Mesendoderm (in vitro differentiated cells): ENCODE measurements around the gene DOK3.

Experiments
- DNase-seq: peaks from one replicate; pipeline ENCODE4 v3.0.0; 2013
- H2AK5ac ChIP-seq: 2 replicates; pipeline ENCODE4 v1.6.1; 2013; ENCODE audit warnings: low read length, inconsistent platforms
- H2BK120ac ChIP-seq: 2 replicates; pipeline ENCODE4 v1.6.1; 2013; ENCODE audit warnings: low read depth, mild to moderate bottlenecking, low read length, moderate library complexity, mixed read lengths
- H2BK15ac ChIP-seq: replicated peaks from 2 replicates; pipeline ENCODE4 v1.6.1; 2013; ENCODE audit warnings: low read depth, mild to moderate bottlenecking, moderate library complexity
- H2BK5ac ChIP-seq: 2 replicates; pipeline ENCODE4 v1.6.1; 2013; ENCODE audit warnings: low read length, inconsistent platforms
- H3K18ac ChIP-seq: 2 replicates; pipeline ENCODE4 v1.6.1; 2013; ENCODE audit warnings: mild to moderate bottlenecking, low read length, mixed read lengths
- H3K23ac ChIP-seq: one replicate; pipeline ENCODE4 v1.6.1; 2013; ENCODE audit warnings: low read length
- H3K27ac ChIP-seq: 2 replicates; pipeline ENCODE4 v1.5.1; 2013; ENCODE audit warnings: low read depth, mild to moderate bottlenecking, inconsistent platforms, low read length, moderate library complexity
- H3K27me3 ChIP-seq: 2 replicates; pipeline ENCODE4 v1.6.1; 2013; ENCODE audit warnings: low read length, control low read depth, mild to moderate bottlenecking, inconsistent platforms; ENCODE audit not compliant: insufficient read depth, poor library complexity
- H3K36me3 ChIP-seq: 2 replicates; pipeline ENCODE4 v1.6.1; 2013; ENCODE audit warnings: low read length, inconsistent platforms; ENCODE audit not compliant: control insufficient read depth, insufficient read depth
- H3K4ac ChIP-seq: one replicate; pipeline ENCODE4 v1.6.1; 2013; ENCODE audit warnings: low read depth, mild to moderate bottlenecking, low read length, moderate library complexity
- H3K4me1 ChIP-seq: 2 replicates; pipeline ENCODE4 v1.6.1; 2013; ENCODE audit warnings: low read depth, low read length, inconsistent platforms; ENCODE audit not compliant: control insufficient read depth
- H3K4me2 ChIP-seq: 2 replicates; pipeline ENCODE4 v1.6.1; 2013; ENCODE audit warnings: low read length
- H3K4me3 ChIP-seq: 2 replicates; pipeline ENCODE4 v1.5.1; 2013; ENCODE audit warnings: mild to moderate bottlenecking, low read length
- H3K56ac ChIP-seq: one replicate; pipeline ENCODE4 v1.6.1; 2013; ENCODE audit warnings: low read length
- H3K79me1 ChIP-seq: 2 replicates; pipeline ENCODE4 v1.6.1; 2013; ENCODE audit warnings: low read length, inconsistent platforms
- H3K79me2 ChIP-seq: 2 replicates; pipeline ENCODE4 v1.6.1; 2013; ENCODE audit warnings: mild to moderate bottlenecking, low read length; ENCODE audit not compliant: control insufficient read depth, insufficient read depth
- H3K9ac ChIP-seq: 2 replicates; pipeline ENCODE4 v1.6.1; 2013; ENCODE audit warnings: low read length, inconsistent platforms
- H4K5ac ChIP-seq: one replicate; pipeline ENCODE4 v1.6.1; 2013; ENCODE audit warnings: low read length
- H4K8ac ChIP-seq: one replicate; pipeline ENCODE4 v1.6.1; 2013; ENCODE audit warnings: low read depth, mild to moderate bottlenecking, control low read depth, low read length, moderate library complexity
- WGBS: extraction: QIAGEN DNeasy Blood & Tissue Kit; methylation state at CpG from one replicate; pipeline ENCODE4 v1.1.7; 2013; ENCODE audit warnings: low lambda C conversion rate, missing lambda C conversion rate; ENCODE audit not compliant: insufficient coverage; ENCODE audit errors: extremely low coverage; 5-methylcytosine and 5-hydroxymethylcytosine counted together

The DOK3 gene

GRCh38 chr5:177507165-177507564 lies 2.5 kb downstream of the DOK3 start:
- no CpG with 5 or more reads among the region's 9 CpGs for WGBS
- H3K9ac ChIP-seq: no peak overlapping the region
- DNase-seq: peak; percentile 61

GRCh38 chr5:177505075-177505474 lies 4.6 kb downstream of the DOK3 start:
- H3K27ac ChIP-seq: no peak overlapping the region
- no peak overlapping the region for H4K8ac ChIP-seq
- DNase-seq: no peak
- H3K9ac ChIP-seq: no peak overlapping the region
- H3K4me2 ChIP-seq: no peak overlapping the region
- no peak overlapping the region for H2AK5ac ChIP-seq
- H2BK5ac ChIP-seq: no peak overlapping the region
- H3K4me1 ChIP-seq: no peaks in the 10 kb centered on the region
- no peak overlapping the region for H2BK15ac ChIP-seq
- no peak overlapping the region for H3K4me3 ChIP-seq
- H3K56ac ChIP-seq: no peak overlapping the region
- H3K18ac ChIP-seq: no peak overlapping the region
- H3K79me2 ChIP-seq: no peaks in the 10 kb centered on the region
- H3K36me3 ChIP-seq: no peaks in the 10 kb centered on the region
- H3K4ac ChIP-seq: no peak overlapping the region
- H4K5ac ChIP-seq: no peak overlapping the region
- WGBS: no CpG with 5 or more reads among the region's 4 CpGs
- H3K27me3 ChIP-seq: no peaks in the 10 kb centered on the region
- H2BK120ac ChIP-seq: no peak overlapping the region
- H3K23ac ChIP-seq: no peak overlapping the region
- no peaks in the 10 kb centered on the region for H3K79me1 ChIP-seq

More at GRCh38 chr5:177507165-177507564, 2.5 kb downstream of the DOK3 start:
- Histone ChIP-seq H3K36me3 (peaks cover 3% of the 10 kb centered on the region), H4K8ac (no peak overlapping the region), H3K18ac (no peak overlapping the region), H3K27ac (no peak overlapping the region), H2AK5ac (no peak overlapping the region), H2BK15ac (no peak overlapping the region), H4K5ac (no peak overlapping the region), H3K79me1 (no peaks in the 10 kb centered on the region), H2BK5ac (no peak overlapping the region), H3K4me2 (no peak overlapping the region), H3K27me3 (no peaks in the 10 kb centered on the region), H3K79me2 (no peaks in the 10 kb centered on the region), H3K56ac (no peak overlapping the region), H3K4me3 (no peak overlapping the region), H3K4ac (no peak overlapping the region), H3K4me1 (no peaks in the 10 kb centered on the region), H2BK120ac (no peak overlapping the region), H3K23ac (no peak overlapping the region)

DNA sequence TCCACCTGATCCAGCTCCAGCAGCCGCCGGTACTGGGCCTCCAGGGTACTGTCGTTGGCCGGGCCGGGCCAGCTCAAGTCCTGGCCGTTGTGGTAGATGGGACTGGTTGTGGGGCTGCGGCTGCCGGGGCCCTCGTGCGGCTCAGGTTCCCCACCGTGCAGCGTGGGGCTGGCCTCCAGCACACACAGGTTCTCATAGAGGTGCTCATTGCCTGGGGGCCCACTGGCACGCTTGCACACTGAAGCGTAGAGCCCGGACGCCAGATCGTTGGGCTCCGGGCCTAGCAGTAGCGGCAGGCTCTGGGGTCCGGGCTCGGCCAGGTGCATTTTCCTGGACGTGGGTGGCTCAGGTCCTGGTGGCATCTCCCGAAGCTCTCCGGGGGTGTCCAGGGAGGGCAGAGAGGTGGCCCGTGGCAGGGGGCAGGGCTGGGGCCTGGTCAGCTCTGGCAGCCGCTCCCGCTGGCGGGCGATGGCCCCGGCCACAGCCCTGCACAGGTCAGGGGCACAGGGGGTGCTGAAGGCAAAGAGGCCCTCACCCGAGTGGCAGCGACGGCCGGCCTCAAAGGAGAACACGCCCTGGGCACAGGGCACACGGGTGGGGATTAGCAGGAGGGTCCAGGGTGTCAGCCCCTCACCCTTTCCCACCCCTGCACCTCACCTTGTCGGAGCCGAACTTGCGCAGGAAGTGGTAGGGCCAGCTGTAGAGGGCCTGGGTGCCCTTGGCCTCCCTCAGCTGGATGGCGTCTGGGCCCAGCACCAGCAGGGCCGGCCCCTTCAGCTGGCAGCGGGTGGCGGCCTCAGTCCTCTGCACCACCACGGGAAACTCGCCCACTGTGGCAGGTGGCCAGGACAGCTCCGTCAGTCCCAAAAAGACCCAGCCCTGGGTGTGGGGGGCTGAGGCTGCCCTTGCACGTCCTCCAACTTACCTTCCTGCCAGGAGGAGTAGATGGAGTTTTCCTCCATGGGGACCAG lies 5.3 kb downstream of the DOK3 start:
- Histone ChIP-seq H3K79me2 (no peaks in the 10 kb centered on the region), H3K18ac (no peak overlapping the region), H3K4me3 (no peak overlapping the region), H3K27ac (no peak overlapping the region), H4K8ac (no peak overlapping the region), H2BK120ac (no peak overlapping the region), H3K9ac (no peak overlapping the region), H2BK15ac (no peak overlapping the region), H2BK5ac (no peak overlapping the region), H3K4me2 (no peak overlapping the region), H4K5ac (no peak overlapping the region), H3K23ac (no peak overlapping the region), H3K4me1 (no peaks in the 10 kb centered on the region), H3K36me3 (no peaks in the 10 kb centered on the region), H3K79me1 (no peaks in the 10 kb centered on the region), H3K27me3 (no peaks in the 10 kb centered on the region), H2AK5ac (no peak overlapping the region), H3K56ac (no peak overlapping the region), H3K4ac (no peak overlapping the region)
- no CpG with 5 or more reads among the region's 47 CpGs for WGBS
- DNase-seq: no peak

GRCh38 chr5:177503351-177504085 lies 6.1 kb downstream of the DOK3 start:
- Histone ChIP-seq H3K9ac (no peak overlapping the region), H3K56ac (no peak overlapping the region), H3K4me1 (no peaks in the 10 kb centered on the region), H3K79me1 (no peaks in the 10 kb centered on the region), H3K23ac (no peak overlapping the region), H3K36me3 (no peaks in the 10 kb centered on the region), H3K4me2 (no peak overlapping the region), H4K8ac (no peak overlapping the region), H2BK120ac (no peak overlapping the region), H3K27ac (no peak overlapping the region), H3K18ac (no peak overlapping the region), H3K27me3 (no peaks in the 10 kb centered on the region), H3K4me3 (no peak overlapping the region), H3K4ac (no peak overlapping the region), H2BK5ac (no peak overlapping the region), H2AK5ac (no peak overlapping the region), H3K79me2 (no peaks in the 10 kb centered on the region), H4K5ac (no peak overlapping the region), H2BK15ac (no peak overlapping the region)
- DNase-seq: no peak
- no CpG with 5 or more reads among the region's 24 CpGs for WGBS

DNA sequence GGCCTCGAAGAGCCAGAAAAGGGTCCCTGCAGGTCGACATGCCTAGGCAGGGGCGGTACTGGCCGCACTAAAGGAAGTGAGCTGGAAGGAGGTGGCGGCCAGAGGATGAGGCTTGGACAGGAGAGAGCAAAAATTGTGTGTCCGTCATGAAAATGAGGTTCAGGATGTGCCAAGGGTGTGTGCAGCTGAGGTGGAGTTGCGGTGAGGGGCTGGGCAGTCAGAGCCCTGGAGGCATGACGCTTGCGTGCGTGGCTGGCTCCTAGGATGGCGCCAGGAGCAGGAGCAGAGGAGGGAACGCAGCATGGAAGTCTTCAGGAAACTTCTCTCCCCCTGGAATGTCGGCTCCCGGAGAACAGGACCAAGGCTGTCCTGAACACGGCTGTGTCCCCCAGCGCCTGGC lies 6.7 kb downstream of the DOK3 start:
- no peak overlapping the region for H3K4me3 ChIP-seq
- H3K18ac ChIP-seq: no peak overlapping the region
- H3K79me2 ChIP-seq: no peaks in the 10 kb centered on the region
- H3K36me3 ChIP-seq: no peaks in the 10 kb centered on the region
- DNase-seq: no peak
- H3K4me1 ChIP-seq: no peaks in the 10 kb centered on the region
- no peak overlapping the region for H3K9ac ChIP-seq
- H3K27ac ChIP-seq: no peak overlapping the region
- no peak overlapping the region for H3K4ac ChIP-seq
- H3K4me2 ChIP-seq: no peak overlapping the region
- H2BK120ac ChIP-seq: no peak overlapping the region
- WGBS: no CpG with 5 or more reads among the region's 16 CpGs
- H4K5ac ChIP-seq: no peak overlapping the region
- no peak overlapping the region for H3K23ac ChIP-seq
- H3K79me1 ChIP-seq: no peaks in the 10 kb centered on the region
- no peak overlapping the region for H3K56ac ChIP-seq
- H2AK5ac ChIP-seq: no peak overlapping the region
- H4K8ac ChIP-seq: no peak overlapping the region
- H2BK5ac ChIP-seq: no peak overlapping the region
- H3K27me3 ChIP-seq: no peaks in the 10 kb centered on the region
- H2BK15ac ChIP-seq: no peak overlapping the region
